H1 (cell line): Measurements from ENCODE around the gene CRABP2. TPM values are rescaled to one million over a fixed set of nuclear protein-coding genes. Genes with fewer than 3 reads are reported as not detected.
A peak's percentile ranks its signal among the peaks of the same experiment; 100 is the strongest.

Source experiments
- ASH2L ChIP-seq: fragments of 200-600, 300-600 bp; sonication (generic); IDR thresholded peaks from one replicate; pipeline ENCODE4 v1.7.1; 2017; ENCODE audit warnings: low read length
- BRCA1 ChIP-seq: IDR thresholded peaks from 2 replicates; pipeline ENCODE4 v1.6.1; 2012; ENCODE audit warnings: low read depth, low read length, improper control_type of control experiment
- GABPA ChIP-seq: IDR thresholded peaks from 2 replicates; pipeline ENCODE4 v1.6.1; 2011; ENCODE audit warnings: mild to moderate bottlenecking, low read length, moderate library complexity, borderline replicate concordance; ENCODE audit not compliant: insufficient read depth
- GTF2F1 ChIP-seq: IDR thresholded peaks from 2 replicates; pipeline ENCODE4 v1.6.1; 2012; ENCODE audit warnings: low read depth, low read length, improper control_type of control experiment, borderline replicate concordance
- RXRA ChIP-seq: IDR thresholded peaks from 2 replicates; pipeline ENCODE4 v1.6.1; 2011; ENCODE audit warnings: low read depth, mild to moderate bottlenecking, low read length, moderate library complexity; ENCODE audit not compliant: insufficient read depth
- SRF ChIP-seq: IDR thresholded peaks from 2 replicates; pipeline ENCODE4 v1.6.1; 2011; ENCODE audit warnings: mild to moderate bottlenecking, low read depth, low read length, moderate library complexity
- polyA plus RNA-seq, 7 experiments: library from polyadenylated mRNA; depleted of rRNA in 3 of 7; stranded (reverse) in 5 of 7; unstranded in 2 of 7; fragments of >200 nt in 5 of 7; fragments of 200-250 nt in 2 of 7; gene quantifications; 1 replicate in 5 of 7; 2 replicates in 1 of 7; 4 replicates in 1 of 7; pipeline versions ENCODE4 v1.2.1 to v1.2.3, GENCODE V29; 2011 to 2013; ENCODE audit warnings: missing spikeins in 2 of 7, mixed read lengths in 2 of 7
- total RNA-seq: library from RNA; stranded (reverse); fragmentation: NEBNext Ultra II Directional; extraction: Animal tissue kit (Norgen Biotek cat#: 25700); gene quantifications from 2 replicates; pipeline ENCODE4 v1.2.1, GENCODE V29; 2021
- TF ChIP-seq, protein P1 (sequence below): IDR thresholded peaks from 2 replicates; pipeline ENCODE4 v1.6.1; 2012; ENCODE audit warnings: inconsistent platforms

The CRABP2 gene
- total and polyA plus RNA-seq, 2 of the 8 experiments (the other 6 are each of a cell fraction or from before 2014, with no cell fraction given), result 69.2 to 119 TPM

DNA sequence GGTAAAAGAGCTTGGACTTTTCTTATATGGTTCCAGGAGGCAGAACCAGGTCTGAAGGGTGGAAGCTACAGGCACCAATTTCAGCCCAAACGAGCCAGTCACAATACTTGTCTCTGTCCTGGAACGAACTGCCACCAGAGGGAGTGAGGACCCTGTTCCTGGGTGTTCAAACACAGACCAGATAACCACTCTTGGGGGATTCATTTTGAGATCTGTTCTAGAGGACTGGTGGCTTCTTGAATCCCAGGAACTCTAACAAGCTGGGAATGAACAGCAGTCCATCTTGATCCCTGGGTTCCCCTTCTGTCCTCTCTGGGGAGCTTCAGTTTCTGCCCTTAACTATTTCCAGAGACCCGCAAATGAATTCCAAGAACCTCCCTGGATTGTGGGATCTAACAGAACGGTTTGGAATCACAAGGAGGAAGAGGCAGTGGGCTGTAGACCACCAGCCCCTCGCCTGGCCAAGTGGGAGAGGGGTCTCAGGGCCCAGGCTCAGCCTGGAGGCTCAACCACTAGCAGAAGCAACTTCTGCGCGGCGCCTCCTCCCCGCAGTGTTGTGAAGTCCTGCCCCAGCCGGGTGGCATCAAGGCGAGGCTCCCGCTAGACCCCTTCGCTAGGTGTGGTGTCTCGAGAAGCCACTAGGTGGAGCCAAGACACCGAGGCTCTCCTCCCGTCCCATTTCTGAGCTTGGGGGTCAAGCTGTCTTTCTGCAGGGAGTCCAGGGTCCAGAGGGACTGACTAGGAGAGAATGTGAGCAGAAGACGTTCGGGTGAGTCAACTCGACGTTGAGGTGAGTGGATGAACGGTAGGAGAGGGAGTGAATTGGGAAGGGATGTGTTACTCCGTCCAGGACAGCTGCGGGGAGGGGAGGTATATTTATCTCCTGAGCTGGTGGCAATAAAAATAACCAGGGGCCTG, 16.1 kb downstream of the CRABP2 start (continued):
- TF ChIP-seq GTF2F1, result no peak
- peak; percentile 55; the same call in 1 of the 2 replicates for TF ChIP-seq GABPA
- TF ChIP-seq ASH2L, result peak; percentile 94
- TF ChIP-seq BRCA1, result no peak
- TF ChIP-seq, protein P1, sequence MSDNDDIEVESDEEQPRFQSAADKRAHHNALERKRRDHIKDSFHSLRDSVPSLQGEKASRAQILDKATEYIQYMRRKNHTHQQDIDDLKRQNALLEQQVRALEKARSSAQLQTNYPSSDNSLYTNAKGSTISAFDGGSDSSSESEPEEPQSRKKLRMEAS, result peak; percentile 47; the same call in 1 of the 2 replicates
- TF ChIP-seq SRF, result no peak
- no peak for TF ChIP-seq RXRA
- TF ChIP-seq, all 59 proteins: peak for 17
